Naive B cell (primary cell): ENCODE results near the gene WNT7A. TPM values are rescaled to one million over a fixed set of nuclear protein-coding genes. Genes with fewer than 3 reads are reported as not detected.

Experiments used
- ATAC-seq, 2 donors: fragments of 150-1000 bp; cut with Tn5 transposase; 2 replicates each; pipeline ENCODE4 v1.10.0; 2021; ENCODE audit warnings: low read depth in 2 of 2, mild to moderate bottlenecking in 2 of 2, moderate library complexity in 2 of 2
- DNase-seq: peaks from one replicate; pipeline ENCODE4 v3.0.0; 2022
- H3K27ac Mint-ChIP-seq, 6 donors: one replicate each; pipeline ENCODE4 v1.8.0; 2020 to 2022; ENCODE audit warnings: mild to moderate bottlenecking in 6 of 6, mixed read lengths in 6 of 6, moderate library complexity in 5 of 6, inconsistent platforms in 2 of 6
- H3K27me3 Mint-ChIP-seq, 3 donors: one replicate each; pipeline ENCODE4 v1.8.0; 2021 to 2022; ENCODE audit warnings: mixed read lengths in 3 of 3, mild to moderate bottlenecking in 1 of 3
- H3K36me3 Mint-ChIP-seq, 2 donors: one replicate each; pipeline ENCODE4 v1.8.0; 2020 to 2022; ENCODE audit warnings: mixed read lengths in 2 of 2, inconsistent platforms in 1 of 2, mild to moderate bottlenecking in 1 of 2
- H3K4me1 Mint-ChIP-seq, 3 donors: one replicate each; pipeline ENCODE4 v1.8.0; 2020 to 2022; ENCODE audit warnings: mixed read lengths in 3 of 3, inconsistent platforms in 1 of 3, mild to moderate bottlenecking in 1 of 3, moderate library complexity in 1 of 3
- H3K4me3 Mint-ChIP-seq, 8 donors: one replicate each; pipeline ENCODE4 v1.8.0; 2020 to 2022; ENCODE audit warnings: mild to moderate bottlenecking in 8 of 8, mixed read lengths in 8 of 8, moderate library complexity in 8 of 8, inconsistent platforms in 2 of 8
- H3K9me3 Mint-ChIP-seq, 7 donors: one replicate each; pipeline ENCODE4 v1.8.0; 2020 to 2022; ENCODE audit warnings: mixed read lengths in 7 of 7, mild to moderate bottlenecking in 5 of 7, inconsistent platforms in 2 of 7, moderate library complexity in 1 of 7
- polyA plus RNA-seq, 6 donors: library from polyadenylated mRNA; unstranded; fragments of 300-500 nt; fragmentation: Illumina TruSeq; gene quantifications; one replicate each; pipeline ENCODE4 v1.2.3, GENCODE V29; 2021; ENCODE audit warnings: low read depth in 6 of 6

Gene WNT7A
- polyA plus RNA-seq, 6 donors from 2014 or later = not detected

GRCh38 chr3:13823692-13824091, 56.2 kb downstream of the WNT7A start:
- Mint-ChIP-seq H3K36me3 (no peaks in the 10 kb centered on the region), H3K9me3 (peaks cover 0 to 14% (median 4%) of the 10 kb centered on the region in 7 donors), H3K27ac (peak overlapping the region in 1 of 6 donors; percentile 59), H3K27me3 (peaks cover 5 to 11% (median 8%) of the 10 kb centered on the region in 3 donors), H3K4me3 (no peak overlapping the region), H3K4me1 (no peaks in the 10 kb centered on the region)
- DNase-seq = no peak
- no peak for ATAC-seq

GRCh38 chr3:13822871-13823585, 56.8 kb downstream of the WNT7A start:
- Mint-ChIP-seq H3K27ac (peak overlapping the region in 1 of 6 donors; percentile 59), H3K4me3 (no peak overlapping the region), H3K9me3 (peaks cover 0 to 18% (median 4%) of the 10 kb centered on the region in 7 donors), H3K4me1 (no peaks in the 10 kb centered on the region), H3K36me3 (peaks cover 0 to 4% of the 10 kb centered on the region in 2 donors), H3K27me3 (peaks cover 5 to 11% (median 8%) of the 10 kb centered on the region in 3 donors)
- DNase-seq (no peak), ATAC-seq (no peak)

GRCh38 chr3:13822042-13822441, 57.8 kb downstream of the WNT7A start:
- DNase-seq = no peak
- peaks cover 6 to 26% (median 9%) of the 10 kb centered on the region in 7 donors for H3K9me3 Mint-ChIP-seq
- ATAC-seq = no peak
- no peak overlapping the region for H3K27ac Mint-ChIP-seq
- H3K4me3 Mint-ChIP-seq = no peak overlapping the region
- no peaks in the 10 kb centered on the region for H3K4me1 Mint-ChIP-seq
- peaks cover 5 to 11% (median 8%) of the 10 kb centered on the region in 3 donors for H3K27me3 Mint-ChIP-seq
- H3K36me3 Mint-ChIP-seq = peaks cover 5 to 6% of the 10 kb centered on the region in 2 donors

GRCh38 chr3:13821126-13821525, 58.7 kb downstream of the WNT7A start:
- no peaks in the 10 kb centered on the region for H3K4me1 Mint-ChIP-seq
- peak overlapping the region in 1 of 6 donors; percentile 50 for H3K27ac Mint-ChIP-seq
- DNase-seq = no peak
- peaks cover 3 to 11% (median 5%) of the 10 kb centered on the region in 3 donors for H3K27me3 Mint-ChIP-seq
- H3K36me3 Mint-ChIP-seq = peaks cover 6 to 13% of the 10 kb centered on the region in 2 donors
- H3K9me3 Mint-ChIP-seq = peaks cover 10 to 35% (median 16%) of the 10 kb centered on the region in 7 donors
- ATAC-seq = no peak
- peak overlapping the region in 1 of 8 donors; percentile 25 for H3K4me3 Mint-ChIP-seq

GRCh38 chr3:13818919-13819318, 61.0 kb downstream of the WNT7A start:
- H3K36me3 Mint-ChIP-seq = peaks cover 6 to 22% of the 10 kb centered on the region in 2 donors
- H3K4me3 Mint-ChIP-seq = no peak overlapping the region
- no peaks in the 10 kb centered on the region for H3K4me1 Mint-ChIP-seq
- no peak for DNase-seq
- peaks cover 16 to 44% (median 23%) of the 10 kb centered on the region in 7 donors for H3K9me3 Mint-ChIP-seq
- peaks cover 0 to 5% (median 4%) of the 10 kb centered on the region in 3 donors for H3K27me3 Mint-ChIP-seq
- no peak for ATAC-seq
- no peak overlapping the region for H3K27ac Mint-ChIP-seq

GRCh38 chr3:13815088-13815683, 64.7 kb downstream of the WNT7A start:
- H3K36me3 Mint-ChIP-seq = peaks cover 6 to 24% of the 10 kb centered on the region in 2 donors
- H3K4me3 Mint-ChIP-seq = no peak overlapping the region
- ATAC-seq (no peak), DNase-seq (no peak)
- no peaks in the 10 kb centered on the region for H3K27me3 Mint-ChIP-seq
- H3K27ac Mint-ChIP-seq = peak overlapping the region in 1 of 6 donors; percentile 58
- no peaks in the 10 kb centered on the region for H3K4me1 Mint-ChIP-seq
- H3K9me3 Mint-ChIP-seq = peaks cover 16 to 44% (median 25%) of the 10 kb centered on the region in 7 donors

- no peak for ATAC-seq
- Mint-ChIP-seq H3K27me3 (peaks cover 0 to 10% (median 6%) of the 10 kb centered on the region in 3 donors), H3K4me1 (no peaks in the 10 kb centered on the region), H3K36me3 (peaks cover 0 to 19% of the 10 kb centered on the region in 2 donors), H3K27ac (no peak overlapping the region), H3K4me3 (no peak overlapping the region), H3K9me3 (peaks cover 14 to 42% (median 24%) of the 10 kb centered on the region in 7 donors)
- DNase-seq = no peak
These were observed 67.8 kb downstream of the WNT7A start for GRCh38 chr3:13812034-13812471.

- no peaks in the 10 kb centered on the region for H3K4me1 Mint-ChIP-seq
- peaks cover 0 to 15% of the 10 kb centered on the region in 2 donors for H3K36me3 Mint-ChIP-seq
- H3K4me3 Mint-ChIP-seq = no peak overlapping the region
- DNase-seq = no peak
- no peak for ATAC-seq
- no peak overlapping the region for H3K27ac Mint-ChIP-seq
- H3K27me3 Mint-ChIP-seq = peaks cover 0 to 10% (median 7%) of the 10 kb centered on the region in 3 donors
- H3K9me3 Mint-ChIP-seq = peaks cover 12 to 41% (median 23%) of the 10 kb centered on the region in 7 donors
These were observed 68.3 kb downstream of the WNT7A start for GRCh38 chr3:13811614-13812013.

GRCh38 chr3:13808550-13808949, 71.3 kb downstream of the WNT7A start:
- peaks cover 0 to 10% (median 7%) of the 10 kb centered on the region in 3 donors for H3K27me3 Mint-ChIP-seq
- H3K4me1 Mint-ChIP-seq = no peaks in the 10 kb centered on the region
- peaks cover 0 to 4% of the 10 kb centered on the region in 2 donors for H3K36me3 Mint-ChIP-seq
- no peak for ATAC-seq
- DNase-seq = no peak
- peaks cover 5 to 21% (median 11%) of the 10 kb centered on the region in 7 donors for H3K9me3 Mint-ChIP-seq
- H3K4me3 Mint-ChIP-seq = no peak overlapping the region
- H3K27ac Mint-ChIP-seq = no peak overlapping the region

GRCh38 chr3:13801361-13802204, 78.3 kb downstream of the WNT7A start:
- H3K4me3 Mint-ChIP-seq = peak overlapping the region in 1 of 8 donors; percentile 1
- peaks cover 5 to 16% (median 14%) of the 10 kb centered on the region in 3 donors for H3K27me3 Mint-ChIP-seq
- DNase-seq (no peak), ATAC-seq (no peak)
- H3K9me3 Mint-ChIP-seq = peaks cover 0 to 10% (median 3%) of the 10 kb centered on the region in 7 donors
- H3K4me1 Mint-ChIP-seq = no peaks in the 10 kb centered on the region
- peak overlapping the region in 1 of 6 donors; percentile 7 for H3K27ac Mint-ChIP-seq
- H3K36me3 Mint-ChIP-seq = peaks cover 0 to 4% of the 10 kb centered on the region in 2 donors

- Mint-ChIP-seq H3K4me3 (no peak overlapping the region), H3K27me3 (peaks cover 13 to 22% (median 16%) of the 10 kb centered on the region in 3 donors), H3K36me3 (peaks cover 0 to 3% of the 10 kb centered on the region in 2 donors), H3K9me3 (no peaks in the 10 kb centered on the region), H3K27ac (no peak overlapping the region), H3K4me1 (no peaks in the 10 kb centered on the region)
- DNase-seq (no peak), ATAC-seq (no peak)
These were observed 79.8 kb downstream of the WNT7A start for GRCh38 chr3:13800064-13800463.

- no peaks in the 10 kb centered on the region for H3K36me3 Mint-ChIP-seq
- H3K4me3 Mint-ChIP-seq = no peak overlapping the region
- ATAC-seq (no peak), DNase-seq (no peak)
- no peaks in the 10 kb centered on the region for H3K9me3 Mint-ChIP-seq
- H3K27me3 Mint-ChIP-seq = peaks cover 16 to 27% (median 21%) of the 10 kb centered on the region in 3 donors
- no peak overlapping the region for H3K27ac Mint-ChIP-seq
- no peaks in the 10 kb centered on the region for H3K4me1 Mint-ChIP-seq
These were observed 81.5 kb downstream of the WNT7A start for GRCh38 chr3:13798401-13798800.
